Measurements from ENCODE around the gene TENM4. TPM values are rescaled to one million over a fixed set of nuclear protein-coding genes. Genes with fewer than 3 reads are reported as not detected.

The TENM4 gene
- total and polyA plus RNA-seq, 10 of the 15 experiments (the other 5 are each of a cell fraction or from before 2014, with no cell fraction given): 0.03 to 0.12 (median 0.06) TPM; not detected in 7

- TF ChIP-seq ZBTB40 (IDR thresholded peaks at IDR 0.05; ENCODE audit: borderline replicate concordance) (no peak), RBBP5 (conservative IDR thresholded peaks at IDR 0.05) (no peak), ATF7 (IDR thresholded peaks at IDR 0.05; ENCODE audit: low read depth) (peak; percentile 91), ZSCAN29 (IDR thresholded peaks at IDR 0.05) (no peak), USF2 (IDR thresholded peaks at IDR 0.05; ENCODE audit: borderline replicate concordance, low read depth, low read length) (no peak), PBX3 (IDR thresholded peaks at IDR 0.05; ENCODE audit: insufficient replicate concordance, low read depth, low read length) (no peak), RELA (IDR thresholded peaks at IDR 0.05; ENCODE audit: borderline replicate concordance, partially characterized antibody) (peak; percentile 62), ZBTB4 (CRISPR knock-in tag; IDR thresholded peaks at IDR 0.05) (no peak), RB1 (IDR thresholded peaks at IDR 0.05; ENCODE audit: borderline replicate concordance) (no peak), NFYA (IDR thresholded peaks at IDR 0.05; ENCODE audit: borderline replicate concordance, low read depth, low read length) (no peak), ZBTB33 (IDR thresholded peaks at IDR 0.05) (no peak), TCF7 (IDR thresholded peaks at IDR 0.05; ENCODE audit: borderline replicate concordance) (peak; percentile 50; the same call in 1 of the 2 replicates), BHLHE40 (IDR thresholded peaks at IDR 0.05; ENCODE audit: borderline replicate concordance in 1 of 2, low read depth in 2 of 2, low read length in 1 of 2) (no peak; a peak in 1 of 4 replicates), RUNX3 (IDR thresholded peaks at IDR 0.05; ENCODE audit: low read length) (peak; percentile 83), EED (IDR thresholded peaks at IDR 0.05; ENCODE audit: low read depth) (peak; percentile 91), MEF2B (IDR thresholded peaks at IDR 0.05; ENCODE audit: partially characterized antibody, poor library complexity, severe bottlenecking) (peak; percentile 61), MAX (IDR thresholded peaks at IDR 0.05; ENCODE audit: low read depth, low read length) (no peak), HDGF (IDR thresholded peaks at IDR 0.05) (no peak)
Measured at GRCh38 chr11:79482800-79483199, 42.0 kb upstream of the TENM4 start (continued).
